ENCODE results near the gene PRKCA. TPM values are rescaled to one million over a fixed set of nuclear protein-coding genes. Genes with fewer than 3 reads are reported as not detected.

Gene PRKCA
- total and polyA plus RNA-seq, 2 of the 13 experiments (the other 11 are each of a cell fraction or from before 2014, with no cell fraction given) = 18.5 to 21.5 TPM

- no peak for TF ChIP-seq ZNF672 (CRISPR knock-in tag; IDR thresholded peaks at IDR 0.05)
- TF ChIP-seq ZBTB21 (CRISPR knock-in tag; IDR thresholded peaks at IDR 0.05) = no peak
- TF ChIP-seq ZNF160 (CRISPR knock-in tag; IDR thresholded peaks at IDR 0.05) = no peak
- no peak for TF ChIP-seq ZNF770 (CRISPR knock-in tag; IDR thresholded peaks at IDR 0.05)
- peak; percentile 86 for TF ChIP-seq ZBTB33 (CRISPR knock-in tag; IDR thresholded peaks at IDR 0.05)
- TF ChIP-seq ZBTB3 (CRISPR knock-in tag; IDR thresholded peaks at IDR 0.05; ENCODE audit: borderline replicate concordance, low read depth) = no peak
- no peak for TF ChIP-seq ZSCAN30 (CRISPR knock-in tag; IDR thresholded peaks at IDR 0.05)
- TF ChIP-seq CHCHD3 (CRISPR knock-in tag; IDR thresholded peaks at IDR 0.05) = no peak
- no peak for TF ChIP-seq SYNCRIP (IDR thresholded peaks at IDR 0.05; ENCODE audit: insufficient read depth, low read depth, low read length)
- TF ChIP-seq TEAD3 (CRISPR knock-in tag; optimal IDR thresholded peaks at IDR 0.05; ENCODE audit: borderline replicate concordance) = peak; percentile 23
- TF ChIP-seq ARID5B (CRISPR knock-in tag; IDR thresholded peaks at IDR 0.05) = no peak
- 0 out of 2 replicates have a peak, but pooled peaks have one; percentile 31 for TF ChIP-seq HDAC1 (CRISPR knock-in tag; IDR thresholded peaks at IDR 0.05)
- no peak for TF ChIP-seq ZZZ3 (CRISPR knock-in tag; IDR thresholded peaks at IDR 0.05; ENCODE audit: borderline replicate concordance)
- 0 out of 2 replicates have a peak, but pooled peaks have one; percentile 51 for TF ChIP-seq TARDBP (CRISPR knock-in tag; IDR thresholded peaks at IDR 0.05)
- TF ChIP-seq NFKB2 (CRISPR knock-in tag; IDR thresholded peaks at IDR 0.05; ENCODE audit: borderline replicate concordance) = no peak
Observed at GRCh38 chr17:66450008-66450851, 147.8 kb downstream of the PRKCA start (continued).

Data from HepG2 (cell line).